GM18511 (cell line): Measurements from ENCODE around the gene GALNT4.

Experiments
- ATAC-seq: cut with Tn5 transposase; IDR thresholded peaks from one replicate; pipeline ENCODE4 v1.9.1; 2021; ENCODE audit warnings: mild to moderate bottlenecking, moderate library complexity; ENCODE audit not compliant: unreplicated experiment

GALNT4 gene

GRCh38 chr12:89537389-89537788 lies 12.8 kb upstream of the GALNT4 start:
- ATAC-seq, result no peak

- no peak for ATAC-seq
Measured at GRCh38 chr12:89529738-89530137, 5.1 kb upstream of the GALNT4 start.

- ATAC-seq, result no peak
Measured at GRCh38 chr12:89528434-89528833, 3.8 kb upstream of the GALNT4 start.

- ATAC-seq, result peak; percentile 70
Measured at GRCh38 chr12:89525824-89526770, 1.5 kb upstream of the GALNT4 start, which contains the start of gene POC1B. Gene POC1B, minus strand, starts transcription at chr12:89526047. Its CDS starts 152 bp downstream, at chr12:89525895.

GRCh38 chr12:89525305-89525823 lies 768 bp upstream of the GALNT4 start:
- ATAC-seq, result peak; percentile 37

GRCh38 chr12:89523843-89524540 lies 604 bp downstream of the GALNT4 start:
- no peak for ATAC-seq

DNA sequence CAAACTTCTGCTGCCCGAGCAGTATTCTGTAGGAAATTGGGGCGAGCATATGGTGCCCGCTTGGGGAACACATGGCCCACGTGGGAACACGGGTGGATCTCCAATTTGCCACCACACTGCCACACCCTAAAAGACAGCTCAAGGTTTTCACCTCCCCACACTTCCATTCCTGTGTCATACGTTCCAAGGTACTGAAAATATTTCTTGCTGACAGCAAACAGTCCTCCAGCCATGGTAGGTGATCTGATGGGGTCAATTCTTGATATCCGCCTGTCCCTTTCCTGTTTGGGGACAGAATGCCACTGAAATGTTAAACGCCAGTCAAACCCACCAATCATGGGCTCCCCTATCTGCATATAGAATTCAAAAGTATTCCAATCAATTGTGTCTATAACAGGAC lies 1.2 kb downstream of the GALNT4 start:
- no peak for ATAC-seq

DNA sequence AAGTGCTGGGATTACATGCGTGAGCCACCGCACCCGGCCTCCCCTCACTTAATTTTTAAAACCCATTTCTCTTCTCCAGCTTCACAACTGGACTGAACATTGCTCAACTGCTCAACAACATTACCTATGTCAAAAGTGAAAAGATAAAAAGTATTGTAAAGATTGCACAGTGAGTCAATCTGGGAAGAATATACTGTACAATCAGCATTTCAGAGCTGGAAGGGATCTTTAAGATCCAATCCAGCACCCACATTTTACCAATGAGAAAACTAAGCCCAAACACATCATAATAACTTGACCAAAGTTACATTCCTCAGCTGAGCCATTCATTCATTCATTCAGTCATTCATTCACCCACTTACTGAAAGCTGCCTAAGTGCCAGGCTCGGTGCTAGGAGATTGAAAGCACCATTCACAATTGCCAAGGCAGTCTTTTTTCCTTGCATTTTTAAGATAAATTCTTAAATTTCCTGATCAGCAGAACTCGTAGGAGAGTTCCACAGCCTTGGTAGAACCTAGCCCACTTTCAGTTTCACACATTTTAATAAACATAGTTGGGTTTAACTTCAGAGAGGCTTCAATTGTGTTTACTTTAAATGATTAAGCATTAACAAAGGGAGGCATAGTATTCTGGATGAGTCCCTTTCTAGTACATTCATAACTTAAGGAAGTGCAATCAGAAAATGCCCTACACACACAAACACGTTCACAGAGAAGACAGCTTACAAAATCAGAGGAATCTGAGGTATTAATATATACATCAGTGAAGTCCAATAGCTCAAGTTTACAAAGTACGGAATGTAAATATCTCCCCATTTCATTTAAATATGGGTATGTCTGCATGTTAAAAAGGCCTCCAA lies 3.0 kb downstream of the GALNT4 start:
- no peak for ATAC-seq

GRCh38 chr12:89517720-89518119 lies 6.9 kb downstream of the GALNT4 start:
- no peak for ATAC-seq

DNA sequence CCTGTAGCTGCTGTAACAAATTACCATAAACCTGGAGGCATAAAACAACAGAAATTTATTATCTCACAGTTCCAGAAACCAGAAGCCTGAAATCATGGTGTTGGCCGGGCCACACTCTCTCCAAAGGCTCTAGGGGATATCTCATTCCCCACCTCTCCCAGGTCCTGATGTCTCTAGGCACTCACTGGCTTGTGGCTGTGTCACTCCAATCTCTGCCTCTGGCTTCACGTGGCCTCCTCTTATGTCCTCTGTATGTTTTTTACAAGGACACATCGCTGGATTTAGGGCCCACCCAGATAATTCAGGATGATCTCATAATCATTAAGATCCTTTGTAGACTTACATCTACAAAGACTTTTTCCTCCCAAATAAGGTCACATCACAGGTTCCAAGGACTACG lies 8.0 kb downstream of the GALNT4 start:
- ATAC-seq, result no peak

GRCh38 chr12:89514751-89515150 lies 9.8 kb downstream of the GALNT4 start:
- ATAC-seq, result peak; percentile 86

DNA sequence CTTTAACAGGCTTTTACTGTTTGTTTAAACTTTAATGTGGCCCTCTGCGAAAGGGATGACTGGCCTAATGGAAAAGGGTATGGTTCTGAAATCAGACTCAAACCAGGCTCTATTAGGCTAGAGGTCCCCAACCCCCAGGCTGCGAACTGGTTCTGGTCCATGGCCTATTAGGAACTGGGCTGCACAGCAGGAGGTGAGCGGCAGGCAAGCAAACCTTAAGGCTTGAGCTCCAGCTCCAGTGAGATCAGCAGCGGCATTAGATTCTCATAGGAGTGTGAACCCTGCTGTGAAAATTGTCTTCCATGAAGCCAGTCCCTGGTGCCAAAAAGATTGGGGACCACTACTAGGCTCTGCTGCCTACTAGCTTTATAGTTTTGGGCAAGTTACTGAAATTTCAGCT lies 11.1 kb downstream of the GALNT4 start:
- ATAC-seq, result no peak

DNA sequence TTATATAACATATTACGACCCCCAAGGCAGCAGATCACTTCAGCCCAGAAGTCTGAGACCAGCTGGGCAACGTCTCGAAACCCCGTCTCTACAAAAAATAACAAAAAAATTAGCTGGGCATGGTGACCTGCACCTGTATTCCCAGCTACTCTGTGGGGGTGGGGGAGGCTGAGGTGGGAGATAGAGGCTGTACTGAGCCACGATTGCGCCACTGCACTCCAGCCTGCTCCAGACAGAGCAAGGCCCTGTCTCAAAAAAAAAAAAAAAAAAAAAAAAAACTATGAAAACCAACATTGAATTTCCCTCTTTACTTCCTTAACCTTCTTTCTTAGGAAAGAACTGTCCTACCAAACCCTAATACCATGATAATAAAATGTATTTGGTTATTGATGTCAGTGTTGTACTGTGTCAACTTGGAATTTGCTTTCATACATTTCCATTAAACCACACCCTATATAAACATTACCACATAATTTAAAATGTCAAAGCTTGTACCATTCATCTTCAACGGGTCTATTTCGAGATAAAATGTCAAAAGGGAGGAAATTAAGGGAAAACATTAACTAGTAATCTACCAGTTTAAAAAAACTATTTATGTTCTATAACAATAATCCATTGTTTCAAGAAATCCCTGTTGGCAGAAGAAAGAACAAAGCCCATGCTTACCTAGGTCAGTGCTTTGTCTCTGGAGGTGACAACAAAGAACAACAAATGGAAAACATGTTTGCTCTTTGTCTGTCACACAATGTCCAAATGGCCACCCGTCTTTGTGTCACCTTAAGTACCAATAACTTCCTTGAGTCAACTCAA lies 17.4 kb downstream of the GALNT4 start:
- ATAC-seq, result no peak

DNA sequence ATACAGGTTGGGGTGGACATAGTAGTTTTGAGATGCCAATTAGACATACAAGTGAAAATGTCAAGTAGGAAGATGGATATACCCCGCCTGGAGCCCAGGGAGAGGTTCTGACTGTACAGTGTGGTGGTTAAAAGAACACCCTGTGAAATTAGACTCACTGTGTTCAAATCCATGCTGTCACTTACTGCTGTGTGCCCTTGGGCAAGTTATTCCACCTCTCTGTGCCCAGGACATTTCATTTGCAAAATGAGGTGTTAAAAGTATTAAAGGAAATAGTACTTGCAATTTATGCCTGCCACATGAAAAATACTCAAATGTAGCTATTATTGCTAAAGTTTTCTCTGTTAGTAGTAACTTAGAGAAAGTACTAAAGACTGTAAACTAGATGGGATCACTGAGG lies 18.5 kb downstream of the GALNT4 start:
- ATAC-seq, result no peak

DNA sequence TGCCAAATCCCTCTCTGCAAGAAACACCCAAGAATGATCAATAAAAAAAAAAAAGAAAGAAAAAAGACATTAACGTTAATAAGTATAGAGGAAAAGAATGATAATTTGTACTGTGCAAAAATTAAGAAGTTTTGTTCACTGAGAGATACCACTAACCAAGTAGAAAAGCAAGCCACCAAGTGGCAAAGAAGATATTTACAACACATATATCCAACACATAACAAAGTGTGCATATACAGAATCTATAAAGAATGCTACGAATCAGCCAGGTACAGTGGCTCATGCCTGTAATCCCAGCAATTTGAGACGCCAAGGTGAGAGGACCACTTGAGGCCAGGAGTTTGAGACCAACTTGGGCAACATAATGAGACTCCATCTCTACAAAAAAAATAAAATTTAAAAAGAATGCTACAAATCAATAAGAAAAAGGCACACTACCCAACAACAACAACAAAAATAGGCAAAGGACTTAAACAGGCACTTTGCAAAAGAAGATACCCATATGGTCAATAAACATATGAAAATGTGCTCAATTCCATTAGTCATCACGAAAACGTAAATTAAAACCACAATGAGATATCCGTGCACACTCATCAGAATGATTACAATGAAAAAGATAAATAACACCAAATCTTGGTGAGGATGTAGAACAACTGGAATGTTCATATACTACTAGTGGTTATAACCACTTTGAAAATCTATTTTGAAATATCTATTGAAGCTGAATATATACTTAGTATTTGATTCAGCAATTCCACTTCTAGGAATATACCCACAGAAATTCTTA lies 19.8 kb downstream of the GALNT4 start:
- no peak for ATAC-seq

DNA sequence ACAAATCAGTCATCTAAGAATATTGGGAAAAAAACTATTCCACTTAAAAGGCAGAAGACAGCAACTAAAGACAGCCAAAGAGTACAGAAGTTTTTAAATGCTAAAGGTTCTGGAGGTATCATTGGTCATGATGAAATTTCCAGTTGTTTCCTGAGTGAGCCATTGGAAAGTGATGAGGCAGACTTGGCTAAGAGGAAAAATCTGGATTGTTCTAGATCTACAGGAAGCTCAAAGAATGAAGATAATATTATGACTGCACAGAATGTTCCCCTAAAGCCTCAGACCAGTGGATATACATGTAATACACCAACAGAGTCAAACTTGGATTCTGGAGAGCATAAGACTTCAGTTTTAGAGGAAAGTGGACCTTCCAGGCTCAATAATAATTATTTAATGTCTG lies 22.8 kb downstream of the GALNT4 start:
- no peak for ATAC-seq

- ATAC-seq, result no peak
Measured at GRCh38 chr12:89499857-89500256, 24.7 kb downstream of the GALNT4 start.

DNA sequence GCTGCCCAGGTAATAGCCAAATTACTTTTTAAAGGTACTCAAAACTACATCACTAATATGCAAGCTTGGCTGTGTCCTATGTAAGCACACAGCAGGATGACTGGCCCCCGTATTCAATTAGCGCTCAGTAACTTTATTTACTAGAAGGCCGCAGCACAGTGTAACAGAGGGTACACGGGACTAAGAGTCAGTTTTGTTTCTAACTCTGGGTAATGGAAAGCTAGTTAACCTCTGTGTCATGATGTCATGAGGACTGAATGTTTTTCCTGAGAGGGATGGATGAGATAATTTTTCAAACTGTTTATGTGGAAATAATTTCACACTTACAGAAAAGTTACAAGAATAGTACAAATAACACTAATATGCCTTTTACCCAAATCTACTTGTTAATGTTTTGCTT lies 27.1 kb downstream of the GALNT4 start:
- no peak for ATAC-seq

- ATAC-seq, result no peak
Measured at GRCh38 chr12:89497005-89497404, 27.6 kb downstream of the GALNT4 start.
